Neural progenitor cell (in vitro differentiated cells): ENCODE measurements around the gene ABHD13.

Source experiments
- CTCF ChIP-seq: fragments of 200-600 bp; sonication (generic); IDR thresholded peaks from 2 replicates; pipeline ENCODE4 v1.5.1; 2017; ENCODE audit warnings: antibody characterized with exemption, mild to moderate bottlenecking
- EZH2 ChIP-seq: fragments of 200-600 bp; sonication (generic); IDR thresholded peaks from 2 replicates; pipeline ENCODE4 v1.6.1; 2017; ENCODE audit warnings: antibody characterized with exemption, mild to moderate bottlenecking, moderate library complexity
- EZH2phosphoT487 ChIP-seq: fragments of 200-600 bp; sonication (generic); IDR thresholded peaks from 2 replicates; pipeline ENCODE4 v1.6.1; 2017; ENCODE audit warnings: antibody characterized with exemption

GRCh38 chr13:108267347-108267746, 49.2 kb downstream of the ABHD13 start:
- TF ChIP-seq CTCF, result no peak
- TF ChIP-seq EZH2, result no peak
- TF ChIP-seq EZH2phosphoT487, result no peak
